GM18502 (cell line): Measurements from ENCODE around the gene CNOT3.
"Not testable (repeated sequence)": the region's sequence is repeated elsewhere in the genome, so short reads cannot be mapped to it uniquely, and the experiment has no call there.

Experiments used
- ATAC-seq: cut with Tn5 transposase; IDR thresholded peaks from one replicate; pipeline ENCODE4 v1.9.1; 2021; ENCODE audit warnings: mild to moderate bottlenecking; ENCODE audit not compliant: unreplicated experiment, poor library complexity

The CNOT3 gene

GRCh38 chr19:54164369-54165068 is 27.0 kb downstream of the CNOT3 start:
- no peak for ATAC-seq

GRCh38 chr19:54165222-54165621 is 27.7 kb downstream of the CNOT3 start:
- no peak for ATAC-seq

- no peak for ATAC-seq
These were observed 30.8 kb downstream of the CNOT3 start for GRCh38 chr19:54168174-54168917.

- no peak for ATAC-seq
These were observed 31.7 kb downstream of the CNOT3 start for GRCh38 chr19:54169149-54169740.

GRCh38 chr19:54171736-54172431 is 34.3 kb downstream of the CNOT3 start:
- ATAC-seq = not testable (repeated sequence)

GRCh38 chr19:54172471-54173358 is 35.2 kb downstream of the CNOT3 start, which contains the start of gene TMC4:
TSS of gene TMC4 (minus strand) at chr19:54173160. CDS start at chr19:54173117, 43 bp downstream.
- no peak for ATAC-seq

GRCh38 chr19:54173359-54173699 is 35.8 kb downstream of the CNOT3 start:
- ATAC-seq = no peak

GRCh38 chr19:54173951-54174834 is 36.6 kb downstream of the CNOT3 start:
- ATAC-seq = no peak

GRCh38 chr19:54178581-54179261 is 41.2 kb downstream of the CNOT3 start:
- ATAC-seq = no peak

- ATAC-seq = no peak
These were observed 41.8 kb downstream of the CNOT3 start for GRCh38 chr19:54179262-54179852.

GRCh38 chr19:54179921-54180461 is 42.4 kb downstream of the CNOT3 start:
- ATAC-seq = no peak

GRCh38 chr19:54180691-54181091 is 43.1 kb downstream of the CNOT3 start:
- no peak for ATAC-seq

- ATAC-seq = not testable (repeated sequence)
These were observed 44.3 kb downstream of the CNOT3 start for GRCh38 chr19:54181894-54182293.

GRCh38 chr19:54183431-54183830 is 45.9 kb downstream of the CNOT3 start:
- ATAC-seq = no peak

- ATAC-seq = no peak
These were observed 48.8 kb downstream of the CNOT3 start for GRCh38 chr19:54186351-54186750.

- no peak for ATAC-seq
These were observed 49.4 kb downstream of the CNOT3 start for GRCh38 chr19:54186934-54187381.

- ATAC-seq = no peak
These were observed 50.8 kb downstream of the CNOT3 start for GRCh38 chr19:54188215-54188871.
